ENCODE measurements around the gene ARMC3. TPM values are rescaled to one million over a fixed set of nuclear protein-coding genes. Genes with fewer than 3 reads are reported as not detected.

ARMC3 gene
- total and polyA plus RNA-seq, 2 experiments from 2014 or later, result 0.24 TPM; not detected in 1

DNA sequence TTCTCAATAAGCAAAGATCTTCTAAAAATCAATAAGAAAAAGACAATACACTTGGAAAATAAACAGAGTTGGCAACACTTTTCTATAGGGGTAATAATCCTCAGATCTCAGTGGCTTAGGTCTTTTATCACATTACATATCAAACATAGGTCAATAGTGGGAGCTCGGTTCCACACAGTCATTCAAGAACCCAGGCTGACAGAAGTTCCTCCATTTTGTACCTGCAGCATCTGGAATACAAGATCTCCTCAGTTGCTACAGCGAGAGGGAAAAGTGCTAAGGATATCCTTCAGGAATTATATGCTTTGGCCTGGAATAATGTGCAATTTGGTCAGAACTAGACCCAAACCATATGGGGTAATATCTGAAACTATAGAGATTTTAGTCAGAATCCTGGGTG, 112.1 kb downstream of the ARMC3 start:
- Histone ChIP-seq H2AFZ (no peak overlapping the region), H3K4me3 (no peak overlapping the region), H3K27me3 (ENCODE audit: insufficient read depth) (no peaks in the 10 kb centered on the region), H3K4me2 (no peak overlapping the region), H3K27ac (ENCODE audit: low read depth) (no peak overlapping the region), H3K9me2 (ENCODE audit: insufficient read depth) (no peaks in the 10 kb centered on the region), H3K79me2 (replicated peaks; ENCODE audit: insufficient read depth) (no peaks in the 10 kb centered on the region), H3K4me1 (ENCODE audit: insufficient read depth) (no peaks in the 10 kb centered on the region), H3K36me3 (ENCODE audit: insufficient read depth) (no peaks in the 10 kb centered on the region), H3F3A (replicated peaks; ENCODE audit: low read depth) (no peaks in the 10 kb centered on the region), H4K20me1 (replicated peaks; ENCODE audit: insufficient read depth) (no peaks in the 10 kb centered on the region)
- Mint-ChIP-seq H3K27ac (no peak overlapping the region), H3K4me3 (no peak overlapping the region), H3K36me3 (ENCODE audit: low read depth) (no peaks in the 10 kb centered on the region), H3K9me3 (0 out of 3 replicates have a peak, but pooled peaks cover 2% of the 10 kb centered on the region), H3K4me1 (no peaks in the 10 kb centered on the region), H3K27me3 (ENCODE audit: insufficient read depth, low read depth, poor library complexity) (peaks cover 2% of the 10 kb centered on the region)
- no peak for ATAC-seq
- DNase-seq (ENCODE audit: low spot score), result no peak
- TF ChIP-seq ZNF331 (CRISPR knock-in tag; IDR thresholded peaks at IDR 0.05; ENCODE audit: low read depth), result no peak
- no peak for TF ChIP-seq CREB1 (CRISPR knock-in tag; IDR thresholded peaks at IDR 0.05; ENCODE audit: low read depth)
- no peak for TF ChIP-seq EZH2 (IDR thresholded peaks at IDR 0.05; ENCODE audit: low read depth, unreplicated experiment)
- TF ChIP-seq, protein P1, sequence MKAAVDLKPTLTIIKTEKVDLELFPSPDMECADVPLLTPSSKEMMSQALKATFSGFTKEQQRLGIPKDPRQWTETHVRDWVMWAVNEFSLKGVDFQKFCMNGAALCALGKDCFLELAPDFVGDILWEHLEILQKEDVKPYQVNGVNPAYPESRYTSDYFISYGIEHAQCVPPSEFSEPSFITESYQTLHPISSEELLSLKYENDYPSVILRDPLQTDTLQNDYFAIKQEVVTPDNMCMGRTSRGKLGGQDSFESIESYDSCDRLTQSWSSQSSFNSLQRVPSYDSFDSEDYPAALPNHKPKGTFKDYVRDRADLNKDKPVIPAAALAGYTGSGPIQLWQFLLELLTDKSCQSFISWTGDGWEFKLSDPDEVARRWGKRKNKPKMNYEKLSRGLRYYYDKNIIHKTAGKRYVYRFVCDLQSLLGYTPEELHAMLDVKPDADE (IDR thresholded peaks at IDR 0.05), result no peak
- TF ChIP-seq, protein P2, sequence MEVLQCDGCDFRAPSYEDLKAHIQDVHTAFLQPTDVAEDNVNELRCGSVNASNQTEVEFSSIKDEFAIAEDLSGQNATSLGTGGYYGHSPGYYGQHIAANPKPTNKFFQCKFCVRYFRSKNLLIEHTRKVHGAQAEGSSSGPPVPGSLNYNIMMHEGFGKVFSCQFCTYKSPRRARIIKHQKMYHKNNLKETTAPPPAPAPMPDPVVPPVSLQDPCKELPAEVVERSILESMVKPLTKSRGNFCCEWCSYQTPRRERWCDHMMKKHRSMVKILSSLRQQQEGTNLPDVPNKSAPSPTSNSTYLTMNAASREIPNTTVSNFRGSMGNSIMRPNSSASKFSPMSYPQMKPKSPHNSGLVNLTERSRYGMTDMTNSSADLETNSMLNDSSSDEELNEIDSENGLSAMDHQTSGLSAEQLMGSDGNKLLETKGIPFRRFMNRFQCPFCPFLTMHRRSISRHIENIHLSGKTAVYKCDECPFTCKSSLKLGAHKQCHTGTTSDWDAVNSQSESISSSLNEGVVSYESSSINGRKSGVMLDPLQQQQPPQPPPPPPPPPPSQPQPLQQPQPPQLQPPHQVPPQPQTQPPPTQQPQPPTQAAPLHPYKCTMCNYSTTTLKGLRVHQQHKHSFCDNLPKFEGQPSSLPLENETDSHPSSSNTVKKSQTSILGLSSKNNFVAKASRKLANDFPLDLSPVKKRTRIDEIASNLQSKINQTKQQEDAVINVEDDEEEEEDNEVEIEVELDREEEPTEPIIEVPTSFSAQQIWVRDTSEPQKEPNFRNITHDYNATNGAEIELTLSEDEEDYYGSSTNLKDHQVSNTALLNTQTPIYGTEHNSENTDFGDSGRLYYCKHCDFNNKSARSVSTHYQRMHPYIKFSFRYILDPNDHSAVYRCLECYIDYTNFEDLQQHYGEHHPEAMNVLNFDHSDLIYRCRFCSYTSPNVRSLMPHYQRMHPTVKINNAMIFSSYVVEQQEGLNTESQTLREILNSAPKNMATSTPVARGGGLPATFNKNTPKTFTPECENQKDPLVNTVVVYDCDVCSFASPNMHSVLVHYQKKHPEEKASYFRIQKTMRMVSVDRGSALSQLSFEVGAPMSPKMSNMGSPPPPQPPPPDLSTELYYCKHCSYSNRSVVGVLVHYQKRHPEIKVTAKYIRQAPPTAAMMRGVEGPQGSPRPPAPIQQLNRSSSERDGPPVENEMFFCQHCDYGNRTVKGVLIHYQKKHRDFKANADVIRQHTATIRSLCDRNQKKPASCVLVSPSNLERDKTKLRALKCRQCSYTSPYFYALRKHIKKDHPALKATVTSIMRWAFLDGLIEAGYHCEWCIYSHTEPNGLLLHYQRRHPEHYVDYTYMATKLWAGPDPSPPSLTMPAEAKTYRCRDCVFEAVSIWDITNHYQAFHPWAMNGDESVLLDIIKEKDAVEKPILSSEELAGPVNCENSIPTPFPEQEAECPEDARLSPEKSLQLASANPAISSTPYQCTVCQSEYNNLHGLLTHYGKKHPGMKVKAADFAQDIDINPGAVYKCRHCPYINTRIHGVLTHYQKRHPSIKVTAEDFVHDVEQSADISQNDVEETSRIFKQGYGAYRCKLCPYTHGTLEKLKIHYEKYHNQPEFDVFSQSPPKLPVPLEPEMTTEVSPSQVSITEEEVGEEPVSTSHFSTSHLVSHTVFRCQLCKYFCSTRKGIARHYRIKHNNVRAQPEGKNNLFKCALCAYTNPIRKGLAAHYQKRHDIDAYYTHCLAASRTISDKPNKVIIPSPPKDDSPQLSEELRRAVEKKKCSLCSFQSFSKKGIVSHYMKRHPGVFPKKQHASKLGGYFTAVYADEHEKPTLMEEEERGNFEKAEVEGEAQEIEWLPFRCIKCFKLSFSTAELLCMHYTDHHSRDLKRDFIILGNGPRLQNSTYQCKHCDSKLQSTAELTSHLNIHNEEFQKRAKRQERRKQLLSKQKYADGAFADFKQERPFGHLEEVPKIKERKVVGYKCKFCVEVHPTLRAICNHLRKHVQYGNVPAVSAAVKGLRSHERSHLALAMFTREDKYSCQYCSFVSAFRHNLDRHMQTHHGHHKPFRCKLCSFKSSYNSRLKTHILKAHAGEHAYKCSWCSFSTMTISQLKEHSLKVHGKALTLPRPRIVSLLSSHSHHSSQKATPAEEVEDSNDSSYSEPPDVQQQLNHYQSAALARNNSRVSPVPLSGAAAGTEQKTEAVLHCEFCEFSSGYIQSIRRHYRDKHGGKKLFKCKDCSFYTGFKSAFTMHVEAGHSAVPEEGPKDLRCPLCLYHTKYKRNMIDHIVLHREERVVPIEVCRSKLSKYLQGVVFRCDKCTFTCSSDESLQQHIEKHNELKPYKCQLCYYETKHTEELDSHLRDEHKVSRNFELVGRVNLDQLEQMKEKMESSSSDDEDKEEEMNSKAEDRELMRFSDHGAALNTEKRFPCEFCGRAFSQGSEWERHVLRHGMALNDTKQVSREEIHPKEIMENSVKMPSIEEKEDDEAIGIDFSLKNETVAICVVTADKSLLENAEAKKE (CRISPR knock-in tag; IDR thresholded peaks at IDR 0.05), result no peak
- no peak for TF ChIP-seq JUNB (IDR thresholded peaks at IDR 0.05; ENCODE audit: unreplicated experiment)
- no peak for TF ChIP-seq STAT1 (IDR thresholded peaks at IDR 0.05; ENCODE audit: unreplicated experiment)
- TF ChIP-seq, protein P3, sequence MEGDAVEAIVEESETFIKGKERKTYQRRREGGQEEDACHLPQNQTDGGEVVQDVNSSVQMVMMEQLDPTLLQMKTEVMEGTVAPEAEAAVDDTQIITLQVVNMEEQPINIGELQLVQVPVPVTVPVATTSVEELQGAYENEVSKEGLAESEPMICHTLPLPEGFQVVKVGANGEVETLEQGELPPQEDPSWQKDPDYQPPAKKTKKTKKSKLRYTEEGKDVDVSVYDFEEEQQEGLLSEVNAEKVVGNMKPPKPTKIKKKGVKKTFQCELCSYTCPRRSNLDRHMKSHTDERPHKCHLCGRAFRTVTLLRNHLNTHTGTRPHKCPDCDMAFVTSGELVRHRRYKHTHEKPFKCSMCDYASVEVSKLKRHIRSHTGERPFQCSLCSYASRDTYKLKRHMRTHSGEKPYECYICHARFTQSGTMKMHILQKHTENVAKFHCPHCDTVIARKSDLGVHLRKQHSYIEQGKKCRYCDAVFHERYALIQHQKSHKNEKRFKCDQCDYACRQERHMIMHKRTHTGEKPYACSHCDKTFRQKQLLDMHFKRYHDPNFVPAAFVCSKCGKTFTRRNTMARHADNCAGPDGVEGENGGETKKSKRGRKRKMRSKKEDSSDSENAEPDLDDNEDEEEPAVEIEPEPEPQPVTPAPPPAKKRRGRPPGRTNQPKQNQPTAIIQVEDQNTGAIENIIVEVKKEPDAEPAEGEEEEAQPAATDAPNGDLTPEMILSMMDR (conservative IDR thresholded peaks at IDR 0.05; ENCODE audit: low read depth in 2 of 2), result no peak
- TF ChIP-seq, protein P4, sequence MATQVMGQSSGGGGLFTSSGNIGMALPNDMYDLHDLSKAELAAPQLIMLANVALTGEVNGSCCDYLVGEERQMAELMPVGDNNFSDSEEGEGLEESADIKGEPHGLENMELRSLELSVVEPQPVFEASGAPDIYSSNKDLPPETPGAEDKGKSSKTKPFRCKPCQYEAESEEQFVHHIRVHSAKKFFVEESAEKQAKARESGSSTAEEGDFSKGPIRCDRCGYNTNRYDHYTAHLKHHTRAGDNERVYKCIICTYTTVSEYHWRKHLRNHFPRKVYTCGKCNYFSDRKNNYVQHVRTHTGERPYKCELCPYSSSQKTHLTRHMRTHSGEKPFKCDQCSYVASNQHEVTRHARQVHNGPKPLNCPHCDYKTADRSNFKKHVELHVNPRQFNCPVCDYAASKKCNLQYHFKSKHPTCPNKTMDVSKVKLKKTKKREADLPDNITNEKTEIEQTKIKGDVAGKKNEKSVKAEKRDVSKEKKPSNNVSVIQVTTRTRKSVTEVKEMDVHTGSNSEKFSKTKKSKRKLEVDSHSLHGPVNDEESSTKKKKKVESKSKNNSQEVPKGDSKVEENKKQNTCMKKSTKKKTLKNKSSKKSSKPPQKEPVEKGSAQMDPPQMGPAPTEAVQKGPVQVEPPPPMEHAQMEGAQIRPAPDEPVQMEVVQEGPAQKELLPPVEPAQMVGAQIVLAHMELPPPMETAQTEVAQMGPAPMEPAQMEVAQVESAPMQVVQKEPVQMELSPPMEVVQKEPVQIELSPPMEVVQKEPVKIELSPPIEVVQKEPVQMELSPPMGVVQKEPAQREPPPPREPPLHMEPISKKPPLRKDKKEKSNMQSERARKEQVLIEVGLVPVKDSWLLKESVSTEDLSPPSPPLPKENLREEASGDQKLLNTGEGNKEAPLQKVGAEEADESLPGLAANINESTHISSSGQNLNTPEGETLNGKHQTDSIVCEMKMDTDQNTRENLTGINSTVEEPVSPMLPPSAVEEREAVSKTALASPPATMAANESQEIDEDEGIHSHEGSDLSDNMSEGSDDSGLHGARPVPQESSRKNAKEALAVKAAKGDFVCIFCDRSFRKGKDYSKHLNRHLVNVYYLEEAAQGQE (IDR thresholded peaks at IDR 0.05; ENCODE audit: unreplicated experiment), result no peak
- TF ChIP-seq EZH2phosphoT487 (IDR thresholded peaks at IDR 0.05; ENCODE audit: unreplicated experiment), result no peak
- no peak for TF ChIP-seq NANOG (IDR thresholded peaks at IDR 0.05; ENCODE audit: borderline replicate concordance)
- no peak for TF ChIP-seq POLR2AphosphoS5 (IDR thresholded peaks at IDR 0.05; ENCODE audit: low read depth)
- no peak for TF ChIP-seq ZNF114 (CRISPR knock-in tag; IDR thresholded peaks at IDR 0.05)

Data from GM23338 (cell line).